Smooth muscle cell (in vitro differentiated cells): ENCODE data around the gene XCL1. TPM values are rescaled to one million over a fixed set of nuclear protein-coding genes. Genes with fewer than 3 reads are reported as not detected.

Source experiments
- DNase-seq: peaks from one replicate; lab custom pipeline; 2025; ENCODE audit not compliant: unreplicated experiment; lab: John Stamatoyannopoulos, UW
- H2AFZ ChIP-seq: fragments of 200-600 bp; sonication (generic); 2 replicates; pipeline ENCODE4 v1.6.0; 2016; ENCODE audit warnings: antibody characterized with exemption, low read depth, mild to moderate bottlenecking
- H3F3A ChIP-seq: fragments of 200-600 bp; sonication (generic); 2 replicates; pipeline ENCODE4 v1.6.0; 2017; ENCODE audit warnings: antibody characterized with exemption, low read depth
- H3K27ac ChIP-seq: fragments of 200-600 bp; sonication (generic); 2 replicates; pipeline ENCODE4 v1.5.1; 2016; ENCODE audit warnings: low read depth, mild to moderate bottlenecking
- H3K27me3 ChIP-seq: fragments of 200-600 bp; sonication (generic); 2 replicates; pipeline ENCODE4 v1.6.1; 2016; ENCODE audit warnings: low read depth, mild to moderate bottlenecking
- H3K36me3 ChIP-seq: fragments of 200-600 bp; sonication (generic); 2 replicates; pipeline ENCODE4 v1.5.1; 2016; ENCODE audit warnings: low read depth
- H3K4me1 ChIP-seq: fragments of 200-600 bp; sonication (generic); 2 replicates; pipeline ENCODE4 v1.5.1; 2016; ENCODE audit warnings: low read depth
- H3K4me2 ChIP-seq: fragments of 200-600 bp; sonication (generic); 2 replicates; pipeline ENCODE4 v1.6.0; 2016; ENCODE audit warnings: mild to moderate bottlenecking
- H3K4me3 ChIP-seq: fragments of 200-600 bp; sonication (generic); 2 replicates; pipeline ENCODE4 v1.5.1; 2016; ENCODE audit warnings: mild to moderate bottlenecking
- H3K79me2 ChIP-seq: fragments of 200-600 bp; sonication (generic); 2 replicates; pipeline ENCODE4 v1.6.0; 2016; ENCODE audit warnings: low read depth, mild to moderate bottlenecking
- H3K9ac ChIP-seq: fragments of 200-600 bp; sonication (generic); 2 replicates; pipeline ENCODE4 v1.6.0; 2016; ENCODE audit warnings: low read depth
- H3K9me3 ChIP-seq: fragments of 200-600 bp; sonication (generic); replicated peaks from 2 replicates; pipeline ENCODE4 v1.5.1; 2016; ENCODE audit warnings: low read depth
- H4K20me1 ChIP-seq: fragments of 200-600 bp; sonication (generic); 2 replicates; pipeline ENCODE4 v1.6.0; 2016; ENCODE audit warnings: low read depth
- CTCF ChIP-seq: fragments of 200-600 bp; sonication (generic); IDR thresholded peaks from 2 replicates; pipeline ENCODE4 v1.5.1; 2017; ENCODE audit warnings: borderline replicate concordance, mild to moderate bottlenecking, antibody characterized with exemption; ENCODE audit not compliant: insufficient read depth, poor library complexity, severe bottlenecking
- WGBS: methylation state at CpG from one replicate; pipeline ENCODE4 v1.1.7; 2016; ENCODE audit warnings: low lambda C conversion rate; 5-methylcytosine and 5-hydroxymethylcytosine counted together
- polyA plus RNA-seq: library from polyadenylated mRNA; unstranded; fragments of >200 nt; fragmentation: Nextera tagmentation; extraction: Ambion mirVana; gene quantifications from 2 replicates; pipeline ENCODE4 v1.2.1, GENCODE V29; 2016
- total RNA-seq: library from RNA; depleted of rRNA; stranded (reverse); fragments of >200 nt; gene quantifications from 2 replicates; pipeline ENCODE4 v1.2.3, GENCODE V29; 2014

XCL1 gene
- total and polyA plus RNA-seq, 2 experiments from 2014 or later = 0.45 TPM; not detected in 1

- no peaks in the 10 kb centered on the region for H3K79me2 ChIP-seq
Measured at GRCh38 chr1:168628807-168629206, 52.4 kb downstream of the XCL1 start.

GRCh38 chr1:168629466-168629865 lies 53.1 kb downstream of the XCL1 start:
- peaks cover 4% of the 10 kb centered on the region for H3F3A ChIP-seq
- no peak overlapping the region for H3K4me3 ChIP-seq
- no peak for TF ChIP-seq CTCF
- no peaks in the 10 kb centered on the region for H3K9me3 ChIP-seq
- H3K36me3 ChIP-seq = no peaks in the 10 kb centered on the region
- no peak overlapping the region for H2AFZ ChIP-seq
- DNase-seq = no peak
- WGBS = 88% methylated on average over 1 of the region's 1 CpG
- no peaks in the 10 kb centered on the region for H3K27me3 ChIP-seq
- H3K9ac ChIP-seq = no peak overlapping the region
- no peaks in the 10 kb centered on the region for H3K4me1 ChIP-seq
- H3K4me2 ChIP-seq = no peak overlapping the region
- H3K79me2 ChIP-seq = no peaks in the 10 kb centered on the region
- peak overlapping the region; percentile 62 for H3K27ac ChIP-seq
- H4K20me1 ChIP-seq = no peaks in the 10 kb centered on the region

More at GRCh38 chr1:168628807-168629206, 52.4 kb downstream of the XCL1 start:
- DNase-seq = no peak
- Histone ChIP-seq H3K4me1 (no peaks in the 10 kb centered on the region), H2AFZ (no peak overlapping the region), H3K36me3 (no peaks in the 10 kb centered on the region), H3K27ac (peak overlapping the region; percentile 70), H3K9ac (no peak overlapping the region), H3K9me3 (no peaks in the 10 kb centered on the region), H3K4me3 (no peak overlapping the region), H3K27me3 (no peaks in the 10 kb centered on the region), H3F3A (peaks cover 4% of the 10 kb centered on the region), H3K4me2 (peak overlapping the region; percentile 36), H4K20me1 (no peaks in the 10 kb centered on the region)
- TF ChIP-seq CTCF = no peak

Other genes starting within 250 kb of the XCL1 start
- gene XCL2, start 32.6 kb upstream of the XCL1 start, total RNA-seq = not detected in 2 replicates
- not detected in 2 replicates for gene XCL2, start 32.6 kb upstream of the XCL1 start, polyA plus RNA-seq
- gene DPT, start 152.6 kb downstream of the XCL1 start, total RNA-seq = 3.1 and 7.7 TPM in 2 replicates
- gene DPT, start 152.6 kb downstream of the XCL1 start, polyA plus RNA-seq = 13.1 and 13.4 TPM in 2 replicates